Left cardiac atrium (tissue), 4 donors: ENCODE measurements around the gene FBXO42. TPM values are rescaled to one million over a fixed set of nuclear protein-coding genes. Genes with fewer than 3 reads are reported as not detected.

Source experiments
- ATAC-seq, 2 donors: fragments of 200-7000 bp; cut with Tn5 transposase; one replicate each; pipeline ENCODE4 v1.9.1; 2020; ENCODE audit warnings: mild to moderate bottlenecking in 2 of 2, moderate library complexity in 2 of 2
- DNase-seq: peaks from one replicate; pipeline ENCODE4 v3.0.0-alpha.2; 2020
- intact Hi-C, 2 donors: fragments of 100-400 bp; cut with DNase I; formaldehyde crosslinking; loops; one replicate each; pipeline versions ENCODE4 v1.14.1 to v1.15.1; 2022 to 2023
- total RNA-seq, 2 donors: library from RNA; stranded (reverse); fragmentation: NEBNext Ultra II Directional; extraction: Animal tissue kit (Norgen Biotek cat#: 25700); gene quantifications; one replicate each; pipeline ENCODE4 v1.2.1, GENCODE V29; 2021
- donor health status: DM: no; HTN: yes; CAD: no.
- donor health status: DM: no; HTN: yes; CAD: no; lungs with severe emphysema.
- donor health status: DM: yes; HTN: yes; CAD: no.
- donor health status: Dilated cardiomyopathy.

Gene FBXO42
- total RNA-seq, 2 donors from 2014 or later = 14.1 to 15.1 TPM

DNA sequence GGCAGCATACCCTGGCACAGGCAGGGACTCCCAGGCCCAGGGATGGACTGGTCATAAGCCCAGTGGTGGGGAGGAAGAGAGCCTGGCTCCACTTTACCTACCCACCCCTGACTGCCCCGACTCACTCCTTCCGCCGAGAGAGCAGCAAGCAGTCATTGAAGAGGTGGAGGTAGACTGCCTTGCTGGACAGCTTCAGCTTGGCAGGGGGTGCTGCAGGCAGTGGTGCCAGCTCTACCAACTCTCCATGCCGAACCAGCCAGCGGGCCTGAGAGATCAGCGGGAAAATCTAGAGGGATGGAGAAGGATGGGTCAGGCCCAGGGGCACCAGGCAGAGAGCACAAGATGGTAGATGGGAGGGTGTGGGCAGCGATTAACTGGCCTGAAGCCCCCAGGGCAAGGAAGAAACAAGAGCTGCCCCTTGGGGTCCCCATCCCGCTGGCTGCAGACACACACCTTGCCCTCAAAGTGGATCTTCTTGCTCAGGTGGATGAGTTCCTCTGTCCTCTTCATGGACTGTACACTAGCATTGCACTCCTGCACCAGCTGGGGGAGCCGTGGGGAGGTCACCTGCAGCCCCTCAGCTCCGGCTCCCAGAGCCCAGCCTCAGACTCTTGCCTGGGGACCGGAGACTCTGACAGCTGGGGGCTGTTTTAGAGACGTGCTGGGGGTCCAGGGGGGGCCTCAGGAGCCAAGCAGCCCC, 147.5 kb downstream of the FBXO42 start:
- DNase-seq (no peak), ATAC-seq (no peak)
- intact Hi-C loops = loop anchor here in 1 of 2 donors (5.0 kb wide), 1 partner anchor 38 kb away; no protein-coding TSS in a partner anchor

DNA sequence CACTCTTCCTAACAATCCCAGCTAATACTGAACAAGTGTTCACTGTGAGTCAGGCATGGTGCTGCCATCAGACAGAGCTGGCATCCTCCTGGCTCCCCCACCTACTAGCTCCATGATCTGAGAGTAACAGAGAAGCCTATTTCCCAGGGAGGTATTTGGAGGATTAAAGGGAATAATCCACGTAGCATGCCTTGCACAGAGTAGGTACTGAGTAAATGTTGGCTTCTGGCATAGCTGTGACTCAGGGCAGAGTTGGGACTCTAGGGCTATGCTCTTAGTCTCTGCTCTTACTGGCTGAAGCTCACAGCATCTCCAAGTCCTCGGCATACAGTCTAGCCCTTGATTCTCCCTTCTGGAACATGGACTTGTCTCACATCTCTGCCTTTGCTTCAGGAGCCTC, 148.1 kb downstream of the FBXO42 start:
- ATAC-seq (no peak), DNase-seq (no peak)
- intact Hi-C loops = no loop called here

DNA sequence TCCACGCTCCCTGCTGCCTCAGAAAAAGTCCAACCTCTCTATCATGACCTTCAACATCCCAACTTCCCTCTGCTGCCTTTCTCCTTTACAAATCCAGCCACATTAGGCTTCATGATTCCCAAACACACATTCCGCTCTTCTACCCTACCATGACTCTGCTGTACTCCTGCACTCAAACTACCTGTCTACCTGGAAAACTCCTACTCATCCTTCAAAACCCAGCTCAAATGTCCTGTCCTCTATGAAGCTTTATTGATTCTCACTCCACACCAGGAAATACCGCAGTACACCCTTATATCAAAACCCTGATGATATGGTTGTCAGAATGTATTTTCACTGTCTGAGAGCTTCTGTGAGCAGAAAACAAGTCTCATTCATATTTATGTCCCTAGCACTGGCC, 148.7 kb downstream of the FBXO42 start:
- no peak for DNase-seq
- intact Hi-C loops = no loop called here
- no peak for ATAC-seq

DNA sequence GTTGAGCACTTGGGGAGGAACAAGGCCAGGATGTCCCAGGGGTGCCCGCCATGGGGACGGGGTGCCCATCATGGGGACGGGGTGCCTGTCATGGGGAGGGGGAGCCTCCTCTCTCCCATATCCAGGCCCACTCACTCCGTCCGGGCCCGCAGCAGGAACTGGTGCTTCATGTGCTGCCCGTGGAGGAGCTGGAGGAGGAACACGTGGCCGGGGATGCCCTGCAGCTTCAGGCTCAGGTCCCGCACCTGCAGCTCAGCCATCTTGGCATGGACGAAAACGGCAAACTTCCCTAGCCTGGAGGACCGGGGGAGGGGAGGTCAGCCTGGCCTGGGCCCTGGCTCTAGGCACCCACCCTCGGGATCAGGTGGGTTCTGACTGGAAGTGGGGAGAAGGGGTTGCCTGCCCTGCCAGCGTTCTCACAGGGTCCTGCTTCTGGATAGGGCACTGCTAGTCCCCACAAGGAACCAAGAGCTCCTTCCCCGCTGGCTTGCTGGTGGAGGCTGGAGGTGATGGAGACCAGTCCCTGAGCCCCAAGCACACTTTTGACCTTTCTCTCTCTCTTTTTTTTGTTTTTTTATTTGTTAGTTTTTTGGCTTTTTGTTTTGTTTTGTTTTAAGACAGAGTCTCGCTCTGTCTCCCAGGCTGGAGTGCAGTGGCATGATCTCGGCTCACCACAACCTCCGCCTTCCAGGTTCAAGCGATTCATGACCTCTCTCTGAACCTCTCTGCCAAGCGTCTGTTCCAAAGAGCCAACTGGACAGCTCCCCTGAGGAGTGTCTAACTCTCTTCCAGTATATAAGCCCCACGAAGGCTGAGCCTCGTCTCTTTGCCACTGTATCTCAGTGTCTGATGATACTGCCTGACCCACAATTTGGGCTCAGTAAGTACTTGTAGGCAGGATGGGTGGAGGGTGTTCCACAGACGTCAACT, 149.7 kb downstream of the FBXO42 start:
- DNase-seq (no peak), ATAC-seq (no peak)
- intact Hi-C loops = no loop called here

DNA sequence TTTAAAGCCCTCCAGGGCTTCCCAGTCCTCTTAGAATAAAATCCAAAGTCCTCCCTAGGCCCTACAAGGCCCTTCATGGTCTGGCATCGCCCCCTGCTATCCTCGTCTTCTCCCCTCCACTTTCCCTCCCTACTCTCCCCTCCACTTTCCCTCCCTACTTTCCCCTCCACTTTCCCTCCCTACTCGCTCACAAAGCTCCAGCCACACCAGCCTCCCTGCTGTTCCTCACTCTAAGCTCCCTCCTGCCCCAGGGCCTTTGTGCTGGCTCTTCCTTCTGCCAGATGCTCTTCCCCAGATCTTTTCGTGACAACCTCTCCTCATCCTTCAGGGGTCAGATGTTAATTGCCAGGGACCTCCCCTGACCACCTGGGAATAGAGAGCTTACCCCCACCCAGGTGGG, 152.6 kb downstream of the FBXO42 start:
- ATAC-seq = no peak
- intact Hi-C loops = no loop called here
- DNase-seq = no peak

DNA sequence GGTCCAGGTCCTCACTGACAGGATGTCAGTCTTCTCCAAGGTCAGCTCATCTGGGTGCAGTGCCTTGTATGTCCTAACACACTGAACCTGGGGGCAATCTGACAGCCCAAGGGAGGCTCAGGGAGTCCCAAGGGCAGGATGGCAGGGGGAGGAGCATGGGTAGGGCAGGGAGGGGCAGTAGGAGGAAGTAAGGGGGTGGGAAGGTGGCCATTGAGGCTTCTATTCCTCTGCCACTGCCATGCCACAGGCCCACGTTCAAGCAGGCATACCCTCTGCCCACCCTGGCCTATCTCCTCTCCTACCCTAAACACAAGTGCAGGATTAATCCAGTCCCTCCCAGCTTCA, 153.2 kb downstream of the FBXO42 start:
- intact Hi-C loops = no loop called here
- no peak for ATAC-seq

DNA sequence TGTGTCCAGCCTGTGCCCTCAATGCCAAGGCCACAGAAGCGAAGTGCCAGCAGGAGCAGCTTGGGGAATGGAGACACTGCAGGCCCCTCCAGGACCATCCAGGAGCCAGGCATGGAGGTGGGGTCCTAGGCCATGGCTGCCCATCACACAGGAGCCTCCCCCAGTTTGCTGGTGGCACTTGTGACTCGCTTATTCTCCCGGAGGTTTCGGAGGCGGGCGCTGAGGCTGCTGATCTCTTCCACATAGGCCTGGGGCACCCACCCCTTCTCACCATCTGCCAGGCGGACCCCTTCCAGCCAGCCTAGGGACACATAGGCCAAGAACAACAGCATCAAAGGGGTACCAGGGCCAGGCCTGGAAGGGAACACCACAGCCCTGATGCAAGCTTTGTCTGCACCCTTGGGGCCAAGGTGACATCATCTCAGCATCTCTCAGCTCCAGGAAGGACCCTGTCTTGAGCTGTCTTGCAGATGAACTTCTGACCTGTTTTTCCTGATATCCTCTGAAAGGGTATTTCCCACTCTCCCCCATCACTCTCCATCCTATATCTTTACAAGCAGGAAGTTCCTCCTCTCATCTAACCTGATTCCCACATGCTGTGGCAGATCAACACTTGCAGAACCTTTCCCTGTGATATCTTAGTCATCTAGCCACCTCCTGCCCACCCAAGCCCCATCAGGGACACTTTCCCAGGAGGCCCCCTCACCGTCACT, 153.7 kb downstream of the FBXO42 start:
- no peak for DNase-seq
- ATAC-seq = no peak
- intact Hi-C loops = no loop called here

More for the DNA sequence above, 153.2 kb downstream of the FBXO42 start:
- no peak for DNase-seq

DNA sequence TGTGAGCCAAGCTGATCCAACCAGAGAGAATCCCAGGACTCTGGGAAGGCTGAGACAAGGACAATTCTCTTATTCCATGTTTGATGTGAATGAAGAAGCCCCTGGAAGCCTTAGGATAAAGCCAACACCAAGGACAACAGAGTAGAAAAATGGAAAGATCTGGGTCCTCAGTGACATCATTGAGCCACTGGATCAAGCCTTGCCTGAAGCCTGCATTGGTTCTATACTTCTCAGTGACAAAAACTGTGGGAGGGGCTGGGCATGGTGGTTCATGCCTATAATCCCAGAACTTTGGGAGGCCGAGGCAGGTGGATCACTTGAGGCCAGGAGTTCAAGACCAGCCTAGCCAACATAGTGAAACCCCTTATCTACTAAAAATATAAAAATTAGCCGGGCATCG, 155.4 kb downstream of the FBXO42 start:
- intact Hi-C loops = no loop called here
- DNase-seq (no peak), ATAC-seq (no peak)

Other genes with a start within 250 kb of the FBXO42 start
- 10 to 100 TPM in 1 of 2 donors, 1 to 10 TPM in 1; 8.1 to 24.1 TPM for gene EPHA2, start 196.4 kb downstream of the FBXO42 start, total RNA-seq
- 1 to 10 TPM; 2.1 to 4.7 TPM for gene ARHGEF19, start 139.8 kb downstream of the FBXO42 start, total RNA-seq
- gene CPLANE2, start 115.3 kb downstream of the FBXO42 start, total RNA-seq = 1 to 10 TPM; 4.7 to 7.2 TPM
- gene SZRD1, start 14.8 kb upstream of the FBXO42 start, total RNA-seq = 100 to 1,000 TPM in 1 of 2 donors, 10 to 100 TPM in 1; 98.0 to 112 TPM
- not detected for gene SPATA21, start 84.9 kb upstream of the FBXO42 start, total RNA-seq
- gene NECAP2, start 88.2 kb upstream of the FBXO42 start, total RNA-seq = 10 to 100 TPM; 21.8 to 23.7 TPM
- gene RNU1-1, start 161.8 kb upstream of the FBXO42 start, total RNA-seq = over 10,000 TPM in 1 of 2 donors, 1,000 to 10,000 TPM in 1; 5,988 to 15,401 TPM